Left lung (tissue), 10 donors: Measurements from ENCODE around the gene DLG2. TPM values are rescaled to one million over a fixed set of nuclear protein-coding genes. Genes with fewer than 3 reads are reported as not detected.

Experiments
- ATAC-seq: fragments of 200-7000 bp; cut with Tn5 transposase; one replicate; pipeline ENCODE4 v1.9.1; 2020; ENCODE audit warnings: moderate library complexity
- DNase-seq, 4 donors: peaks; one replicate each; pipeline ENCODE4 v3.0.0-alpha.2; 2013 to 2020
- H3K27ac ChIP-seq, 2 donors: fragments of 200-600 bp; sonication (generic) in 1 of 2; one replicate each; pipeline versions ENCODE4 v1.5.0 to v1.8.0; 2020 to 2021
- H3K27me3 ChIP-seq, 2 donors: fragments of 200-600 bp; sonication (generic) in 1 of 2; one replicate each; pipeline versions ENCODE4 v1.5.0 to v1.8.0; 2020 to 2021
- H3K36me3 ChIP-seq, 2 donors: fragments of 200-600 bp; sonication (generic) in 1 of 2; one replicate each; pipeline versions ENCODE4 v1.5.0 to v1.8.0; 2020 to 2021
- H3K4me1 ChIP-seq, 2 donors: fragments of 200-600 bp; one replicate each; pipeline ENCODE4 v1.8.0; 2021
- H3K4me3 ChIP-seq, 2 donors: fragments of 200-600 bp; sonication (generic) in 1 of 2; one replicate each; pipeline versions ENCODE4 v1.5.0 to v1.8.0; 2020 to 2021; ENCODE audit warnings: mild to moderate bottlenecking in 1 of 2
- H3K9me3 ChIP-seq, 2 donors: fragments of 200-600 bp; sonication (generic) in 1 of 2; one replicate each; pipeline versions ENCODE4 v1.5.0 to v1.8.0; 2020 to 2021
- CTCF ChIP-seq, 2 donors: fragments of 200-600 bp; sonication (generic) in 1 of 2; IDR thresholded peaks; one replicate each; pipeline versions ENCODE4 v1.5.0 to v1.8.0; 2021; ENCODE audit warnings: antibody characterized with exemption in 2 of 2
- intact Hi-C, 2 donors: fragments of 100-400 bp; cut with DNase I; formaldehyde crosslinking; loops; one replicate each; pipeline versions ENCODE4 v1.11.2 to v1.14.2; 2022
- polyA plus RNA-seq, 6 donors: library from polyadenylated mRNA; unstranded; fragments of 120-200 nt; gene quantifications; one replicate each; pipeline ENCODE4 v1.2.1, GENCODE V29; 2013; ENCODE audit not compliant: insufficient read length in 6 of 6
- total RNA-seq, 2 donors: library from RNA; stranded (reverse); fragmentation: NEBNext Ultra II Directional; extraction: Animal tissue kit (Norgen Biotek cat#: 25700); gene quantifications; one replicate each; pipeline ENCODE4 v1.2.1, GENCODE V29; 2021
- donor health status: DM: no; HTN: yes; CAD: no.
- donor health status: DM: no; HTN: no; CAD: no.

The DLG2 gene
- total and polyA plus RNA-seq, 8 donors: 4.5 to 15.0 (median 8.6) TPM

GRCh38 chr11:83572581-83573496 lies 2054.3 kb downstream of the DLG2 start:
- DNase-seq (no peak), ATAC-seq (no peak)
- H3K36me3 ChIP-seq: no peaks in the 10 kb centered on the region
- no peaks in the 10 kb centered on the region for H3K27me3 ChIP-seq
- TF ChIP-seq CTCF (IDR thresholded peaks at IDR 0.05): no peak
- no peaks in the 10 kb centered on the region for H3K4me1 ChIP-seq
- intact Hi-C loops: no loop called here
- H3K27ac ChIP-seq: no peak overlapping the region
- no peaks in the 10 kb centered on the region for H3K9me3 ChIP-seq
- no peak overlapping the region for H3K4me3 ChIP-seq

GRCh38 chr11:83571302-83571701 lies 2055.8 kb downstream of the DLG2 start:
- Histone ChIP-seq H3K9me3 (no peaks in the 10 kb centered on the region), H3K36me3 (no peaks in the 10 kb centered on the region), H3K27me3 (no peaks in the 10 kb centered on the region), H3K4me3 (no peak overlapping the region), H3K27ac (no peak overlapping the region), H3K4me1 (no peaks in the 10 kb centered on the region)
- intact Hi-C loops: no loop called here
- DNase-seq (peak in 1 of 4 donors; percentile 5), ATAC-seq (peak; percentile 57)
- TF ChIP-seq CTCF (IDR thresholded peaks at IDR 0.05): no peak

- no peak for TF ChIP-seq CTCF (IDR thresholded peaks at IDR 0.05)
- ATAC-seq (no peak), DNase-seq (no peak)
- no peaks in the 10 kb centered on the region for H3K9me3 ChIP-seq
- H3K4me3 ChIP-seq: no peak overlapping the region
- no peaks in the 10 kb centered on the region for H3K4me1 ChIP-seq
- H3K27ac ChIP-seq: no peak overlapping the region
- no peaks in the 10 kb centered on the region for H3K36me3 ChIP-seq
- no peaks in the 10 kb centered on the region for H3K27me3 ChIP-seq
- intact Hi-C loops: no loop called here
Observed at GRCh38 chr11:83569134-83569805, 2057.9 kb downstream of the DLG2 start.

- intact Hi-C loops: no loop called here
Observed at GRCh38 chr11:83568516-83568915, 2058.6 kb downstream of the DLG2 start.

More at GRCh38 chr11:83568516-83568915, 2058.6 kb downstream of the DLG2 start:
- no peaks in the 10 kb centered on the region for H3K27me3 ChIP-seq
- H3K36me3 ChIP-seq: no peaks in the 10 kb centered on the region
- no peaks in the 10 kb centered on the region for H3K9me3 ChIP-seq
- no peak overlapping the region for H3K4me3 ChIP-seq
- no peak for DNase-seq
- TF ChIP-seq CTCF (IDR thresholded peaks at IDR 0.05): no peak
- no peak for ATAC-seq
- H3K4me1 ChIP-seq: no peaks in the 10 kb centered on the region
- H3K27ac ChIP-seq: no peak overlapping the region
